22Rv1 (cell line): ENCODE data around the gene MAGEC2.

Experiments used
- CTCF ChIP-seq: fragments of 450-650 bp; IDR thresholded peaks from 2 replicates; pipeline ENCODE4 v1.5.1; 2017; ENCODE audit warnings: mild to moderate bottlenecking
- ZFX ChIP-seq: fragments of 450-650 bp; IDR thresholded peaks from 2 replicates; pipeline ENCODE4 v1.6.1; 2017; ENCODE audit warnings: antibody characterized with exemption, borderline replicate concordance

DNA sequence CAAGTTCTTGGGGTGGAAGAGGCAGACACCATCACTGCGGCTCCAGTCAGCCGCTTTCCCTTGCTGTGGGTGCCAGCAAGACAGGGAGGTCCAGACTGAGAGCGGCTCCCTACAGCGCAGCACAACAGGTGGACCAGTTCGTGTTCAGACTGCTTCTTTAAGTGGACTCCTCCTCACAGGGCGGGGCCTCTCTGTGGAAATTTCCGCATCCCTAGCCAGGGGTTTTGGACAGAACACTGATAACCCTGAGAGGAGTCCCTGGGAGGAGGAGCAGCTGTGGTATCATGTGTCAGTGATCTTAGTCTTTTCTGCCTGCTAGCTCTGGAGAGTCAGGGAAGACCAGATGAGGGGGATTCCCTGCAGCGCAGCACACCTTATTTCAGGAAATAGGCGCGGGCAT is 48.5 kb downstream of the MAGEC2 start:
- TF ChIP-seq CTCF (no peak), ZFX (no peak)
